HCT116 (cell line): Measurements from ENCODE around the gene PBX3. TPM values are rescaled to one million over a fixed set of nuclear protein-coding genes. Genes with fewer than 3 reads are reported as not detected.

Experiments used
- ATAC-seq: fragments of 200-7000 bp; cut with Tn5 transposase; 2 replicates; pipeline ENCODE4 v1.9.1; 2020; ENCODE audit warnings: mild to moderate bottlenecking, moderate library complexity
- BruUV-seq: library from RNA; stranded (reverse); fragments of 400-500 nt; replicated peaks from 2 replicates; lab custom pipeline; 2021; lab: Mats Ljungman, UMichigan
- CTCF ChIA-PET: fragments of 300-600 bp; sonication (Branson Sonifier 250); formaldehyde crosslinking; loops from one replicate; lab custom pipeline; 2021; ENCODE audit warnings: antibody characterized with exemption; lab: Charles Lee
- POLR2A ChIA-PET: fragments of 300-600, 350-600 bp; sonication (Branson Sonifier 250); formaldehyde crosslinking; loops from one replicate; lab custom pipeline; 2021; ENCODE audit warnings: antibody characterized with exemption; lab: Charles Lee
- RAD21 ChIA-PET, 2 experiments: fragments of 300-600 bp; sonication (Branson Sonifier 250); formaldehyde crosslinking; loops; one replicate each; lab custom pipeline; 2023; ENCODE audit warnings: low total read pairs in 2 of 2; ENCODE audit not compliant: uncharacterized antibody in 2 of 2, unreplicated experiment in 2 of 2, low non-redundant PET in 1 of 2; lab: Charles Lee
- DNase-seq: peaks from one replicate; pipeline ENCODE4 v3.0.0-alpha.2; 2010; ENCODE audit warnings: low read depth, low spot score
- H2AFZ ChIP-seq: fragments of 200-600 bp; shearing (Covaris generic), sonication (generic); 2 replicates; pipeline ENCODE4 v1.6.1; 2017; ENCODE audit warnings: low read depth, mixed run types, mixed read lengths, antibody characterized with exemption, low read length; ENCODE audit not compliant: poor library complexity, severe bottlenecking
- H3K27ac ChIP-seq: 2 replicates; pipeline ENCODE4 v1.5.1; 2012; ENCODE audit warnings: low read depth, low read length
- H3K27me3 ChIP-seq: fragments of 200-600 bp; sonication (generic); 2 replicates; pipeline ENCODE4 v1.6.1; 2016; ENCODE audit warnings: mixed run types, low read length, mixed read lengths; ENCODE audit not compliant: insufficient read depth
- H3K36me3 ChIP-seq, 2 experiments: fragments of 200-500 bp in 1 of 2; fragments of 200-600 bp in 1 of 2; sonication (Bioruptor generic) in 1 of 2; sonication (generic) in 1 of 2; 2 replicates each; pipeline versions ENCODE4 v1.5.1 to v1.6.1; 2014 to 2016; ENCODE audit warnings: low read length in 2 of 2, inconsistent platforms in 1 of 2, mixed read lengths in 1 of 2, mixed run types in 1 of 2; ENCODE audit not compliant: insufficient read depth in 2 of 2, control insufficient read depth in 1 of 2
- H3K4me1 ChIP-seq, 2 experiments: fragments of 200-600 bp in 1 of 2; sonication (generic) in 1 of 2; 2 replicates each; pipeline versions ENCODE4 v1.5.1 to v1.6.1; 2012 to 2017; ENCODE audit warnings: low read length in 2 of 2, inconsistent platforms in 1 of 2, mild to moderate bottlenecking in 1 of 2, mixed read lengths in 1 of 2, mixed run types in 1 of 2, moderate library complexity in 1 of 2; ENCODE audit not compliant: insufficient read depth in 2 of 2, control insufficient read depth in 1 of 2
- H3K4me2 ChIP-seq: fragments of 200-600 bp; sonication (generic); 2 replicates; pipeline ENCODE4 v1.6.1; 2017; ENCODE audit warnings: mixed run types, low read length, mixed read lengths
- H3K4me3 ChIP-seq, 2 experiments: fragments of 200-600 bp in 1 of 2; sonication (generic) in 1 of 2; replicated peaks in 1 of 2; 2 replicates each; pipeline ENCODE4 v1.5.1; 2011 to 2016; ENCODE audit warnings: low read length in 2 of 2, control low read depth in 1 of 2, low read depth in 1 of 2, mild to moderate bottlenecking in 1 of 2, mixed read lengths in 1 of 2, mixed run types in 1 of 2
- H3K79me2 ChIP-seq: fragments of 200-600 bp; sonication (generic); 2 replicates; pipeline ENCODE4 v1.6.1; 2017; ENCODE audit warnings: mild to moderate bottlenecking, mixed run types, low read length, moderate library complexity, mixed read lengths; ENCODE audit not compliant: insufficient read depth
- H3K9ac ChIP-seq: fragments of 200-600 bp; sonication (generic); 2 replicates; pipeline ENCODE4 v1.6.1; 2016; ENCODE audit warnings: low read length, mixed read lengths
- H3K9me2 ChIP-seq: fragments of 200-600 bp; sonication (generic), shearing (Covaris generic); 2 replicates; pipeline ENCODE4 v1.6.1; 2017; ENCODE audit warnings: mixed run types, mild to moderate bottlenecking, moderate library complexity; ENCODE audit not compliant: insufficient read depth
- H3K9me3 ChIP-seq, 2 experiments: fragments of 200-500 bp in 1 of 2; fragments of 200-600 bp in 1 of 2; sonication (Bioruptor generic) in 1 of 2; sonication (generic) in 1 of 2; 2 replicates each; pipeline ENCODE4 v1.6.1; 2014 to 2017; ENCODE audit warnings: low read length in 2 of 2, mixed read lengths in 2 of 2, inconsistent platforms in 1 of 2, low read depth in 1 of 2, mild to moderate bottlenecking in 1 of 2, mixed run types in 1 of 2, moderate library complexity in 1 of 2; ENCODE audit not compliant: control insufficient read depth in 1 of 2, insufficient read depth in 1 of 2
- H4K20me1 ChIP-seq: fragments of 200-600 bp; sonication (generic), shearing (Covaris generic); 2 replicates; pipeline ENCODE4 v1.6.1; 2017; ENCODE audit warnings: mixed run types, mild to moderate bottlenecking, moderate library complexity; ENCODE audit not compliant: insufficient read depth
- CBX3 ChIP-seq: IDR thresholded peaks from 2 replicates; pipeline ENCODE4 v1.6.1; 2012; ENCODE audit warnings: low read depth
- CEBPB ChIP-seq: IDR thresholded peaks from 2 replicates; pipeline ENCODE4 v1.6.1; 2012; ENCODE audit warnings: low read depth
- EGR1 ChIP-seq: IDR thresholded peaks from 2 replicates; pipeline ENCODE4 v1.6.1; 2012; ENCODE audit warnings: low read depth
- ELF1 ChIP-seq: IDR thresholded peaks from 2 replicates; pipeline ENCODE4 v1.6.1; 2012; ENCODE audit warnings: low read depth, borderline replicate concordance
- FOSL1 ChIP-seq: IDR thresholded peaks from 2 replicates; pipeline ENCODE4 v1.6.1; 2012; ENCODE audit warnings: low read depth
- POLR2A ChIP-seq: IDR thresholded peaks from 2 replicates; pipeline ENCODE4 v1.7.0; 2011; ENCODE audit warnings: borderline replicate concordance; ENCODE audit not compliant: insufficient read depth, insufficient read length; ENCODE audit errors: extremely low read depth
- POLR2AphosphoS5 ChIP-seq: IDR thresholded peaks from 2 replicates; pipeline ENCODE4 v1.6.1; 2011; ENCODE audit warnings: mild to moderate bottlenecking, low read depth, low read length, moderate library complexity
- SIN3A ChIP-seq: IDR thresholded peaks from 2 replicates; pipeline ENCODE4 v1.6.1; 2012; ENCODE audit warnings: low read depth
- SP1 ChIP-seq: IDR thresholded peaks from 2 replicates; pipeline ENCODE4 v1.6.1; 2012; ENCODE audit warnings: low read depth
- YY1 ChIP-seq: IDR thresholded peaks from 2 replicates; pipeline ENCODE4 v1.6.1; 2011; ENCODE audit warnings: low read length, low read depth, moderate library complexity, mild to moderate bottlenecking; ENCODE audit not compliant: insufficient replicate concordance; ENCODE audit errors: extremely low read depth
- ZFX ChIP-seq: fragments of 450-650 bp; IDR thresholded peaks from 2 replicates; pipeline ENCODE4 v1.6.1; 2017
- intact Hi-C: fragments of 100-400 bp; cut with micrococcal nuclease; formaldehyde crosslinking; loops from 2 replicates; pipeline ENCODE4 v1.10.0; 2022
- total RNA-seq: library from RNA; stranded (reverse); gene quantifications from one replicate; pipeline ENCODE4 v1.2.1, GENCODE V29; 2021; ENCODE audit not compliant: unreplicated experiment
- TF ChIP-seq, protein P1 (sequence below): IDR thresholded peaks from 2 replicates; pipeline ENCODE4 v1.6.1; 2012

Gene PBX3
- total RNA-seq, 1 experiment from 2014 or later: 13.5 TPM

DNA sequence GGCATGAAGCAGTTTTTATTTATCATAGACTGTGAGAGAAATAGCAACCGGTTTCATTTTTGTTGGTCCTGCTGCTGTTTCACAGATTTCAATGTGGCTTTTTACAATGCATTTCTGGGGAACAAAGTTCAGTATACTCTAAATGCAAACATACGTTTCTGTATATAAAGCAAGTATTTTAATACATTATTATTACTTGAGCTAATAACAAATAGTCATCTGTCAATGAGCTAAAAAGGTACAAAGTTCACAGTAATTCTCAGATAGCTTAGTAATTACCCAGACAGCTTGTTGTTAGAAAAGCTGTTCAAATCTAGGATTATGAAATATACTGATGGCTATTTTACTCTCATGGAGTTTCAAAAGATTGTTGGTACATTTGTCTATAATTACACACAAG, 50.8 kb downstream of the PBX3 start:
- no peaks in the 10 kb centered on the region for H4K20me1 ChIP-seq
- no peak overlapping the region for H3K4me2 ChIP-seq
- POLR2A ChIA-PET: no interaction called here
- 0 out of 2 replicates have a peak, but pooled peaks cover 4% of the 10 kb centered on the region for H3K79me2 ChIP-seq
- no peak overlapping the region for H3K9ac ChIP-seq
- RAD21 ChIA-PET: no interaction called here
- no peaks in the 10 kb centered on the region for H3K9me2 ChIP-seq
- DNase-seq (no peak), ATAC-seq (no peak)
- H3K36me3 ChIP-seq: no peaks in the 10 kb centered on the region
- BruUV-seq: no TSS peak
- H3K9me3 ChIP-seq: no peaks in the 10 kb centered on the region
- no peak overlapping the region for H3K4me3 ChIP-seq
- CTCF ChIA-PET: no interaction called here
- no peak overlapping the region for H3K27ac ChIP-seq
- no peaks in the 10 kb centered on the region for H3K27me3 ChIP-seq
- no peaks in the 10 kb centered on the region for H3K4me1 ChIP-seq
- no peak for TF ChIP-seq YY1
- no peak for TF ChIP-seq ELF1
- TF ChIP-seq, protein P1, sequence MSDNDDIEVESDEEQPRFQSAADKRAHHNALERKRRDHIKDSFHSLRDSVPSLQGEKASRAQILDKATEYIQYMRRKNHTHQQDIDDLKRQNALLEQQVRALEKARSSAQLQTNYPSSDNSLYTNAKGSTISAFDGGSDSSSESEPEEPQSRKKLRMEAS: no peak
- TF ChIP-seq SP1: no peak
- no peak for TF ChIP-seq POLR2AphosphoS5
- H2AFZ ChIP-seq: no peak overlapping the region
- intact Hi-C loops: no loop called here

DNA sequence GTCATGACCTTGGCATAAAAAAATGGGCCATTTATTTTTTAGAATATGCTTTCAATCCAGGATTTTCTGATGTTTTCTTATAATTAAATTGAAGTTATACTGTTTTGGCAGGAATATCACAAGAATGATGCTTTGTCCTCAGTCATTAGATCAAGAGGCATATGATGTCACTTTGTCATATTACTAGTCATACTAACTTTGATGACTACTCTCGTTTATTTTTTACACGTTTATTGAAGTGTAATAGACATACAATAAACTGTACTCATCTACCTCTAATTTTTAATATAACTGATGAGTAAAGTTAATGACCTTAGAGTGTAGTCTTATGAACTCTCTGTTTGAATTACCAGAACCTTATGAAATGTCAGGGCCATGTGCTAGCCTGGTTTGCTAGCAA, 56.4 kb downstream of the PBX3 start:
- no peaks in the 10 kb centered on the region for H4K20me1 ChIP-seq
- TF ChIP-seq SIN3A (no peak), ZFX (no peak), SP1 (no peak), EGR1 (no peak), CEBPB (no peak), FOSL1 (no peak), ELF1 (no peak), YY1 (no peak), CBX3 (no peak), POLR2A (no peak)
- TF ChIP-seq, protein P1: no peak
- no peaks in the 10 kb centered on the region for H3K4me1 ChIP-seq
- intact Hi-C loops: no loop called here
- ChIA-PET CTCF (no interaction called here), RAD21 (no interaction called here), POLR2A (no interaction called here)
- no peak overlapping the region for H3K9ac ChIP-seq
- no peaks in the 10 kb centered on the region for H3K27me3 ChIP-seq
- no peak overlapping the region for H3K27ac ChIP-seq
- no peak for DNase-seq
- H3K36me3 ChIP-seq: no peaks in the 10 kb centered on the region
- no peak overlapping the region for H2AFZ ChIP-seq
- no peak for ATAC-seq
- H3K4me3 ChIP-seq: no peak overlapping the region
- H3K79me2 ChIP-seq: 0 out of 2 replicates have a peak, but pooled peaks cover 4% of the 10 kb centered on the region
- H3K9me2 ChIP-seq: no peaks in the 10 kb centered on the region
- no peaks in the 10 kb centered on the region for H3K9me3 ChIP-seq
- no TSS peak for BruUV-seq
- no peak overlapping the region for H3K4me2 ChIP-seq
